Mesothelial cell of epicardium (in vitro differentiated cells): ENCODE results near the gene MAP3K1. TPM values are rescaled to one million over a fixed set of nuclear protein-coding genes. Genes with fewer than 3 reads are reported as not detected.

Experiments
- DNase-seq, 2 experiments: peaks; one replicate each; pipeline ENCODE4 v3.0.0; 2021; ENCODE audit warnings: low spot score in 2 of 2; ENCODE audit not compliant: unreplicated experiment in 2 of 2
- H3K27ac Mint-ChIP-seq: 2 replicates; pipeline ENCODE4 v1.8.0; 2021; ENCODE audit warnings: mixed read lengths
- H3K27me3 Mint-ChIP-seq: 2 replicates; pipeline ENCODE4 v1.8.0; 2021; ENCODE audit warnings: low read depth, mixed read lengths
- H3K36me3 Mint-ChIP-seq: 2 replicates; pipeline ENCODE4 v1.8.0; 2021; ENCODE audit warnings: mixed read lengths
- H3K4me1 Mint-ChIP-seq: 2 replicates; pipeline ENCODE4 v1.8.0; 2021; ENCODE audit warnings: mixed read lengths
- H3K4me3 Mint-ChIP-seq: 2 replicates; pipeline ENCODE4 v1.8.0; 2021; ENCODE audit warnings: mild to moderate bottlenecking, moderate library complexity, mixed read lengths
- H3K9me3 Mint-ChIP-seq: 2 replicates; pipeline ENCODE4 v1.8.0; 2021; ENCODE audit warnings: mixed read lengths
- CTCF ChIP-seq: fragments of 200-600 bp; sonication (generic); IDR thresholded peaks from one replicate; pipeline ENCODE4 v1.5.0; 2021; ENCODE audit warnings: antibody characterized with exemption; ENCODE audit not compliant: unreplicated experiment
- total RNA-seq: library from RNA; stranded (reverse); gene quantifications from 3 replicates; pipeline ENCODE4 v1.2.1, GENCODE V29; 2021

The MAP3K1 gene
- total RNA-seq, 1 donor from 2014 or later: 54.8 TPM

- Mint-ChIP-seq H3K36me3 (no peaks in the 10 kb centered on the region), H3K4me3 (no peak overlapping the region), H3K4me1 (no peaks in the 10 kb centered on the region), H3K27me3 (peaks cover 2% of the 10 kb centered on the region), H3K9me3 (no peaks in the 10 kb centered on the region), H3K27ac (no peak overlapping the region)
- no peak for TF ChIP-seq CTCF
- DNase-seq: no peak
These were observed 13.1 kb upstream of the MAP3K1 start for GRCh38 chr5:56802205-56802604.

GRCh38 chr5:56803025-56803424 lies 12.3 kb upstream of the MAP3K1 start:
- H3K27ac Mint-ChIP-seq: no peak overlapping the region
- DNase-seq: no peak
- no peaks in the 10 kb centered on the region for H3K36me3 Mint-ChIP-seq
- no peak for TF ChIP-seq CTCF
- H3K4me1 Mint-ChIP-seq: no peaks in the 10 kb centered on the region
- no peaks in the 10 kb centered on the region for H3K9me3 Mint-ChIP-seq
- no peaks in the 10 kb centered on the region for H3K27me3 Mint-ChIP-seq
- no peak overlapping the region for H3K4me3 Mint-ChIP-seq

- H3K4me3 Mint-ChIP-seq: no peak overlapping the region
- H3K9me3 Mint-ChIP-seq: no peaks in the 10 kb centered on the region
- no peaks in the 10 kb centered on the region for H3K27me3 Mint-ChIP-seq
- TF ChIP-seq CTCF: no peak
- H3K36me3 Mint-ChIP-seq: no peaks in the 10 kb centered on the region
- H3K27ac Mint-ChIP-seq: no peak overlapping the region
- no peaks in the 10 kb centered on the region for H3K4me1 Mint-ChIP-seq
- DNase-seq: no peak
These were observed 11.5 kb upstream of the MAP3K1 start for GRCh38 chr5:56803894-56804293.

GRCh38 chr5:56807679-56808078 lies 7.7 kb upstream of the MAP3K1 start:
- H3K27ac Mint-ChIP-seq: no peak overlapping the region

GRCh38 chr5:56808211-56808610 lies 7.1 kb upstream of the MAP3K1 start:
- Mint-ChIP-seq H3K27ac (no peak overlapping the region), H3K9me3 (no peaks in the 10 kb centered on the region), H3K4me1 (peaks cover 2% of the 10 kb centered on the region), H3K27me3 (no peaks in the 10 kb centered on the region), H3K36me3 (no peaks in the 10 kb centered on the region), H3K4me3 (no peak overlapping the region)
- TF ChIP-seq CTCF: no peak
- DNase-seq: no peak

More at GRCh38 chr5:56807679-56808078, 7.7 kb upstream of the MAP3K1 start:
- no peaks in the 10 kb centered on the region for H3K27me3 Mint-ChIP-seq
- no peak for DNase-seq
- H3K4me3 Mint-ChIP-seq: no peak overlapping the region
- H3K9me3 Mint-ChIP-seq: no peaks in the 10 kb centered on the region
- no peak for TF ChIP-seq CTCF
- no peaks in the 10 kb centered on the region for H3K36me3 Mint-ChIP-seq
- H3K4me1 Mint-ChIP-seq: no peaks in the 10 kb centered on the region

- no peaks in the 10 kb centered on the region for H3K27me3 Mint-ChIP-seq
- no peak overlapping the region for H3K27ac Mint-ChIP-seq
- H3K36me3 Mint-ChIP-seq: no peaks in the 10 kb centered on the region
- no peaks in the 10 kb centered on the region for H3K9me3 Mint-ChIP-seq
- no peak overlapping the region for H3K4me3 Mint-ChIP-seq
- DNase-seq: no peak
- TF ChIP-seq CTCF: no peak
- peaks cover 15% of the 10 kb centered on the region for H3K4me1 Mint-ChIP-seq
These were observed 4.5 kb upstream of the MAP3K1 start for GRCh38 chr5:56810826-56811225.
